GM13976 (cell line): ENCODE results near the gene IL1RAPL2.

Source experiments
- DNase-seq: peaks from one replicate; pipeline ENCODE4 v3.0.0; 2012; ENCODE audit warnings: low spot score
- CTCF ChIP-seq: IDR thresholded peaks from 2 replicates; pipeline ENCODE4 v1.5.1; 2012; ENCODE audit warnings: borderline replicate concordance, mild to moderate bottlenecking; ENCODE audit not compliant: insufficient read depth; ENCODE audit errors: extremely low read depth, missing control alignments, control extremely low read depth
- in situ Hi-C: fragments of 300-500 bp; cut with MboI; formaldehyde crosslinking; loops from one replicate; pipeline ENCODE4 v1.12.0; 2022; ENCODE audit warnings: low sequenced_read_pairs, mixed read lengths, inconsistent platforms; ENCODE audit not compliant: unreplicated experiment

The IL1RAPL2 gene

GRCh38 chrX:105725228-105725627, 1159.2 kb downstream of the IL1RAPL2 start:
- no peak for TF ChIP-seq CTCF
- no peak for DNase-seq
- in situ Hi-C loops, result no loop called here

- no peak for DNase-seq
- in situ Hi-C loops, result no loop called here
- no peak for TF ChIP-seq CTCF
Observed at GRCh38 chrX:105738162-105738561, 1172.2 kb downstream of the IL1RAPL2 start.

GRCh38 chrX:105744291-105744690, 1178.3 kb downstream of the IL1RAPL2 start:
- no peak for DNase-seq
- TF ChIP-seq CTCF, result no peak
- in situ Hi-C loops, result no loop called here

- TF ChIP-seq CTCF, result no peak
- in situ Hi-C loops, result no loop called here
- no peak for DNase-seq
Observed at GRCh38 chrX:105744946-105745345, 1178.9 kb downstream of the IL1RAPL2 start.

- in situ Hi-C loops, result no loop called here
- TF ChIP-seq CTCF, result no peak
- no peak for DNase-seq
Observed at GRCh38 chrX:105745863-105746262, 1179.9 kb downstream of the IL1RAPL2 start.

- no peak for DNase-seq
- in situ Hi-C loops, result no loop called here
- TF ChIP-seq CTCF, result no peak
Observed at GRCh38 chrX:105752338-105752956, 1186.4 kb downstream of the IL1RAPL2 start.
